Type B pancreatic cell (in vitro differentiated cells): Measurements from ENCODE around the gene AKAP13. TPM values are rescaled to one million over a fixed set of nuclear protein-coding genes. Genes with fewer than 3 reads are reported as not detected.
A peak's percentile ranks its signal among the peaks of the same experiment; 100 is the strongest.

Experiments used
- DNase-seq: peaks from one replicate; pipeline ENCODE4 v3.0.0; 2021; ENCODE audit warnings: mixed read lengths; ENCODE audit not compliant: unreplicated experiment; ENCODE audit errors: extremely low spot score
- H3K27ac Mint-ChIP-seq: 2 replicates; pipeline ENCODE4 v1.8.0; 2021; ENCODE audit warnings: mild to moderate bottlenecking, mixed read lengths
- H3K27me3 Mint-ChIP-seq: 2 replicates; pipeline ENCODE4 v1.8.0; 2021; ENCODE audit warnings: mixed read lengths
- H3K36me3 Mint-ChIP-seq: 2 replicates; pipeline ENCODE4 v1.8.0; 2021; ENCODE audit warnings: mixed read lengths
- H3K4me1 Mint-ChIP-seq: one replicate; pipeline ENCODE4 v1.8.0; 2021; ENCODE audit warnings: mixed read lengths; ENCODE audit not compliant: unreplicated experiment
- H3K4me3 Mint-ChIP-seq: 2 replicates; pipeline ENCODE4 v1.8.0; 2021; ENCODE audit warnings: mild to moderate bottlenecking, mixed read lengths
- H3K9me3 Mint-ChIP-seq: 2 replicates; pipeline ENCODE4 v1.8.0; 2021; ENCODE audit warnings: mixed read lengths
- CTCF ChIP-seq: fragments of 200-600 bp; sonication (generic); conservative IDR thresholded peaks from 2 replicates; pipeline ENCODE4 v1.5.0; 2021; ENCODE audit warnings: antibody characterized with exemption, mild to moderate bottlenecking
- total RNA-seq: library from RNA; stranded (reverse); gene quantifications from 2 replicates; pipeline ENCODE4 v1.2.1, GENCODE V29; 2021; ENCODE audit warnings: low replicate concordance

Gene AKAP13
- total RNA-seq, 1 donor from 2014 or later, result 75.7 TPM

GRCh38 chr15:85745023-85745422, 364.6 kb downstream of the AKAP13 start:
- H3K27me3 Mint-ChIP-seq, result no peaks in the 10 kb centered on the region
- no peak overlapping the region for H3K4me3 Mint-ChIP-seq
- no peaks in the 10 kb centered on the region for H3K9me3 Mint-ChIP-seq
- no peak for TF ChIP-seq CTCF
- H3K27ac Mint-ChIP-seq, result no peak overlapping the region
- H3K4me1 Mint-ChIP-seq, result peaks cover 13% of the 10 kb centered on the region
- peaks cover 22% of the 10 kb centered on the region for H3K36me3 Mint-ChIP-seq
- DNase-seq, result no peak

GRCh38 chr15:85745525-85746150, 365.2 kb downstream of the AKAP13 start:
- no peak for DNase-seq
- Mint-ChIP-seq H3K9me3 (no peaks in the 10 kb centered on the region), H3K27me3 (no peaks in the 10 kb centered on the region), H3K27ac (no peak overlapping the region), H3K4me3 (no peak overlapping the region), H3K36me3 (peaks cover 17% of the 10 kb centered on the region), H3K4me1 (peaks cover 13% of the 10 kb centered on the region)
- no peak for TF ChIP-seq CTCF

GRCh38 chr15:85746641-85747040, 366.2 kb downstream of the AKAP13 start:
- Mint-ChIP-seq H3K4me3 (no peak overlapping the region), H3K36me3 (peaks cover 17% of the 10 kb centered on the region), H3K27ac (no peak overlapping the region), H3K4me1 (peaks cover 13% of the 10 kb centered on the region), H3K9me3 (no peaks in the 10 kb centered on the region), H3K27me3 (no peaks in the 10 kb centered on the region)
- TF ChIP-seq CTCF, result no peak
- DNase-seq, result peak; percentile 22

- no peaks in the 10 kb centered on the region for H3K9me3 Mint-ChIP-seq
- H3K4me1 Mint-ChIP-seq, result peaks cover 7% of the 10 kb centered on the region
- no peak overlapping the region for H3K4me3 Mint-ChIP-seq
- no peak for TF ChIP-seq CTCF
- peak; percentile 44 for DNase-seq
- peaks cover 17% of the 10 kb centered on the region for H3K36me3 Mint-ChIP-seq
- no peak overlapping the region for H3K27ac Mint-ChIP-seq
- H3K27me3 Mint-ChIP-seq, result no peaks in the 10 kb centered on the region
These were observed 367.8 kb downstream of the AKAP13 start for GRCh38 chr15:85748176-85748575.

GRCh38 chr15:85748729-85749128, 368.3 kb downstream of the AKAP13 start:
- no peaks in the 10 kb centered on the region for H3K9me3 Mint-ChIP-seq

More at GRCh38 chr15:85748729-85749128, 368.3 kb downstream of the AKAP13 start:
- Mint-ChIP-seq H3K4me3 (no peak overlapping the region), H3K27ac (no peak overlapping the region), H3K36me3 (peaks cover 17% of the 10 kb centered on the region), H3K27me3 (no peaks in the 10 kb centered on the region), H3K4me1 (peaks cover 7% of the 10 kb centered on the region)
- TF ChIP-seq CTCF, result no peak
- no peak for DNase-seq
